ENCODE results near the gene ZFP30. TPM values are rescaled to one million over a fixed set of nuclear protein-coding genes. Genes with fewer than 3 reads are reported as not detected.

Gene ZFP30
- total and polyA plus RNA-seq, 2 of the 4 experiments (the other 2 are of a cell fraction): 1.7 to 10.2 TPM

- Histone ChIP-seq H4K91ac (ENCODE audit: insufficient read depth, low read depth, low read length) (no peak overlapping the region), H2AK9ac (replicated peaks; ENCODE audit: low read depth, low read length, poor library complexity) (no peak overlapping the region), H3K36me3 (ENCODE audit: control insufficient read depth, insufficient read depth, low read length) (peaks cover 11% of the 10 kb centered on the region), H3K4ac (ENCODE audit: low read depth, low read length) (no peak overlapping the region), H4K5ac (ENCODE audit: low read depth, low read length) (no peak overlapping the region), H3K56ac (ENCODE audit: extremely low read depth, insufficient read depth, low read length) (no peak overlapping the region), H3K23ac (ENCODE audit: low read depth, low read length) (no peak overlapping the region), H3K4me3 (ENCODE audit: insufficient read depth, low read depth, low read length) (no peak overlapping the region), H2AK5ac (ENCODE audit: low read depth, low read length) (no peak overlapping the region), H2BK120ac (ENCODE audit: low read depth, low read length) (no peak overlapping the region), H4K8ac (ENCODE audit: low read depth in 2 of 2, low read length in 2 of 2) (no peak overlapping the region), H2BK5ac (ENCODE audit: low read depth, low read length, poor library complexity, severe bottlenecking) (no peak overlapping the region), H3K14ac (replicated peaks; ENCODE audit: low read depth, low read length) (no peak overlapping the region), H2AFZ (replicated peaks; ENCODE audit: low read length, poor library complexity) (no peak overlapping the region), H4K20me1 (ENCODE audit: insufficient read depth, low read length) (no peaks in the 10 kb centered on the region), H3K27ac (ENCODE audit: insufficient read depth, low read length) (no peak overlapping the region), H3K4me1 (ENCODE audit: control insufficient read depth, insufficient read depth, low read length) (no peaks in the 10 kb centered on the region), H3K9me3 (ENCODE audit: control insufficient read depth, insufficient read depth, low read length) (peaks cover 21% of the 10 kb centered on the region), H2BK15ac (ENCODE audit: low read depth, low read length) (no peak overlapping the region), H3K18ac (ENCODE audit: low read depth, low read length) (no peak overlapping the region), H2BK20ac (ENCODE audit: low read depth, low read length) (no peak overlapping the region), H3K9me1 (ENCODE audit: insufficient read depth, low read length) (no peaks in the 10 kb centered on the region), H3K27me3 (ENCODE audit: control insufficient read depth, insufficient read depth, low read length) (no peaks in the 10 kb centered on the region), H3K9ac (ENCODE audit: low read depth, low read length) (no peak overlapping the region), H3K79me1 (ENCODE audit: low read depth in 1 of 2, low read length in 2 of 2) (no peaks in the 10 kb centered on the region), H3K4me2 (ENCODE audit: low read depth, low read length) (no peak overlapping the region)
- peak; percentile 8 for DNase-seq
- no TSS peak for BruUV-seq (replicated peaks)
- ChIA-PET POLR2A (ENCODE audit: unreplicated experiment) (no interaction called here), CTCF (no interaction called here)
- TF ChIP-seq RCOR1 (IDR thresholded peaks at IDR 0.05; ENCODE audit: insufficient replicate concordance, low read length): no peak
- TF ChIP-seq MAFK (IDR thresholded peaks at IDR 0.05; ENCODE audit: low read depth, low read length): no peak
- no peak for TF ChIP-seq MAZ (IDR thresholded peaks at IDR 0.05; ENCODE audit: borderline replicate concordance, low read depth, low read length)
- no peak for TF ChIP-seq USF2 (IDR thresholded peaks at IDR 0.05; ENCODE audit: low read depth, low read length)
- no peak for TF ChIP-seq ELK1 (IDR thresholded peaks at IDR 0.05; ENCODE audit: borderline replicate concordance, low read depth, low read length)
- no peak for TF ChIP-seq RAD21 (IDR thresholded peaks at IDR 0.05; ENCODE audit: low read length)
- no peak for TF ChIP-seq POLR2A (IDR thresholded peaks at IDR 0.05; ENCODE audit: low read depth, low read length)
- TF ChIP-seq NFE2L2 (IDR thresholded peaks at IDR 0.05; ENCODE audit: low read depth, low read length): no peak
- no peak for TF ChIP-seq RFX5 (IDR thresholded peaks at IDR 0.05; ENCODE audit: low read depth, low read length)
- intact Hi-C loops (cut with micrococcal nuclease) (loop anchor here (10.0 kb wide), 1 partner anchor 234 kb away; the partner anchor contains the start of genes ZNF569 and ZNF570), in situ Hi-C loops (cut with MboI; ENCODE audit: low sequenced_read_pairs) (no loop called here), dilution Hi-C loops (cut with HindIII; ENCODE audit: low sequenced_read_pairs, unreplicated experiment) (no loop called here)
- no peak for ATAC-seq (ENCODE audit: low read depth)
- no CpG with 5 or more reads among the region's 5 CpGs for WGBS, 2 experiments (ENCODE audit: extremely low coverage in 2 of 2, insufficient read length in 1 of 2)
Observed at GRCh38 chr19:37699057-37699456, 43.8 kb upstream of the ZFP30 start.
